HG03571 (cell line): ENCODE results near the gene ADCY2.

Experiments
- ATAC-seq: cut with Tn5 transposase; IDR thresholded peaks from one replicate; pipeline ENCODE4 v1.9.1; 2021; ENCODE audit not compliant: unreplicated experiment

Gene ADCY2

GRCh38 chr5:7500256-7500655 lies 104.3 kb downstream of the ADCY2 start:
- ATAC-seq, result no peak

DNA sequence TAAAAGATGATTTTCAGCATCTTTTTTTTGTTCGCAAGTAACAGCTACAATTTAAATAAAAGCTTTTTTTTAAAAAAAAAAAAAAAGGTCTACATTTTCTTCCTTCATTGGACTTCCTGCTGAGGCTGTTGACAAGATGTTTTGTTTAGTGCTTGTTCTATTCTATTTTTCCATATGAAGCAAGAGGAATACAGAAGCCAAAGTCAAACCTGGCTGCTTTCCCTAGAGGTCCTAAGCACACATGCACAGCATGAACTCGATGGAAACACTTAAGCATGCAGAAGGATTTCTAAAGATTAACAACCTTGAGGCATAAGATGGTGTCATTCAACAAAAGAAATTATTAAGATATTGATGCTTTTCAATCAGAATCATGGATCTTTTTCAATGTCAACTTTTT lies 105.1 kb downstream of the ADCY2 start:
- ATAC-seq, result no peak

- no peak for ATAC-seq
Observed at GRCh38 chr5:7503564-7503963, 107.6 kb downstream of the ADCY2 start.

DNA sequence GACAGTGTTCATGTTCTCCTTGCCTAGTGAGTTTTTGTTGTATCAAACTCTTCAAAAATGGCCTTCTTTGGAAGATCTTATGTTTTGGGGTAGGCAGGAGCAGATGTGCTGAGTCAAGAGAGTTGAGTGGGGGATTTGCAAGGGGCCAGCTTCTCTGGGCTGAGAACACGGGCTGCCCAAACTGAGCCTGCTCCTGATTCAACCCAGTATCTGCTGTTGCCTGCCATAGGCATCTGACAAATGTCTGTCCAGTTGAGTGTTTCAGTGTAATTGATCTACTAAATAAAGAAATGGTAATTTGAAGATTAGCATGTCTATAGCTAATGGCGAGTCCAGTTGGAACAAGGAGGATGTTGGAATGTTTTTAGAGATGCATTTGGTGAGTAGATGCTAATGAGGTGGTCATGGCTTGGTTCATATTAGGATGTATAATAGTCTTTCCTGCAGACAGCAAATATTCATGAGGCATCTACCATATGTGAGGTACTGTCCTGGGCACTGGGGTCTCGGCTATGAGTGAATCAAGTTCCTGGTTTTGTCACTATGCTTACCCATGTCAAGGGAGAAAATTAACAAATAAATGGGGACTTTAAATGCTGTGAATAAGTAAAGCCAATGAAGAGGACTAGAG lies 119.5 kb downstream of the ADCY2 start:
- no peak for ATAC-seq

- ATAC-seq, result no peak
Observed at GRCh38 chr5:7516253-7516652, 120.3 kb downstream of the ADCY2 start.

GRCh38 chr5:7517006-7517405 lies 121.1 kb downstream of the ADCY2 start:
- ATAC-seq, result no peak

GRCh38 chr5:7518947-7519560 lies 123.1 kb downstream of the ADCY2 start:
- ATAC-seq, result no peak

DNA sequence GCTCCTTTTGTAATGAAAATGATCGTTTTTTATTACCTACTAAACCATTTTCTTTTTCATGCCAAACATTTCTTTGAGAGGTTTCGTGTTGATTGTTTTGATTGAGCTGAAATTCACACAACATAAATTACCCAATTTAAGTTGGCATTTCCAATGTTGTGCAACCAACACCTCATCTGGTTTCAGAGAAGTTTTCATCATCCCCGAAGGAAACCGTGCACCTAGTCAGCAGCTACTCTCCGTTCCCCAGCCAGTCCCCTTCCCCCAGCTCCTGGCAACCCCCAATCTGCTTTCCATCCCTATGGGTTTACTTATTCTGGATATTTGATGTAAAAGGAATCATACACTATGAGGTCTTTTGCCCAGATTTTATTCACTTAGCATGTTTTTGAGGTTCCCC lies 123.6 kb downstream of the ADCY2 start:
- no peak for ATAC-seq

- ATAC-seq, result no peak
Observed at GRCh38 chr5:7529880-7530279, 133.9 kb downstream of the ADCY2 start.

DNA sequence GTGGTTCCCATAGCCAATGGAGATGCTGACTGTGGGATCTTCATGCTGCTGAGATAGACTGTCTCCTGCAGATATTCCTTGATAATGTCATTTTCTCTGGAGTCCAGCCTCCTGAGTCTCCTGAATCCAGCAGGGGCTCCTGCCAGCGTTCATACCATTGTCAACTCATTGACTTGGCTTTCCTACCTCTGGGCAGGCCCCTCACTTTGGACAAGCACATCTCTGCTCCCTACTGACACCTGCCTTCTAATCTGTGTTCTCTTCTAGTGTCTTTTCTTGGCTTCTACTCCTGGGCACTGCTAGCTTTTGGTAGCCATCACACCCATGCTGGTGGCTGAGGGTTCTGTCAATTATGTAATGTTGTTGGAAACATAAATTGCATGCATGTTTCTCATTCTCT lies 138.0 kb downstream of the ADCY2 start:
- no peak for ATAC-seq

GRCh38 chr5:7534505-7534904 lies 138.6 kb downstream of the ADCY2 start:
- no peak for ATAC-seq

- ATAC-seq, result no peak
Observed at GRCh38 chr5:7537573-7537972, 141.6 kb downstream of the ADCY2 start.

- ATAC-seq, result no peak
Observed at GRCh38 chr5:7539571-7539970, 143.6 kb downstream of the ADCY2 start.

DNA sequence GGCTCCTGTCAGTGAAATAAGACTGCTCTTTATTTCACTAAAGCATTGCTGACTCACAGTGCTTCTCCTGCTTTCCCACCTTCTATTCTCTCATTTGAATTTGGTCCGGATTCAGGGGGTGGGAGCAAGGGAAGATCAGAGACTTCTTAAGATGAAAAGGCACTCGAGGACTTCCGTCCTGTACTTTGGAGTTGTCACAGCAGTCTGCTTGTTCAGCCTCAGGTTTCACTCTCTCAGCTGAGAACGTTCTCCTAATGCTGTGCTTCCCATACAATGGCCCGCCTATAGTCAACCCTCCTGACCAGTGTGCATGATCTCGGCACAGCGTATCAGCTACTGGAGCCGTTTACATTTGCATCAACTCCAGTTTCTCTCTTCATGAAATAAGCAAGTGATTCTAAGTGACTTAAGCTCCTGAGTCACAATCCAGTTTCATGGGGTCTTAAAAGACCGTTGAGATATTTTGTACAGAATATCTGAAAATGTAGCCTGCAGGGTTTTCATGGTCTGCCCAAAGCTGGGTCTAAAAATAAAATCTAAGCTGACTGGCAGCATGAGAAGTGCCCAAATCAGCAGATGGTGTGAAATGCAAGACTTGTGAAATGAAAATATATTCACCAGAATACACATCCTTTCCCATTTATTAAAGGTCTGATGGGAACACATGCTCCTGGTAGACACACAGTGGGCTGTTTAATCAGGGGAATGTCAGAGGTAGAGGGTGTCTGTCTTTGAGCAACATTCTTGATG lies 145.0 kb downstream of the ADCY2 start:
- ATAC-seq, result no peak

DNA sequence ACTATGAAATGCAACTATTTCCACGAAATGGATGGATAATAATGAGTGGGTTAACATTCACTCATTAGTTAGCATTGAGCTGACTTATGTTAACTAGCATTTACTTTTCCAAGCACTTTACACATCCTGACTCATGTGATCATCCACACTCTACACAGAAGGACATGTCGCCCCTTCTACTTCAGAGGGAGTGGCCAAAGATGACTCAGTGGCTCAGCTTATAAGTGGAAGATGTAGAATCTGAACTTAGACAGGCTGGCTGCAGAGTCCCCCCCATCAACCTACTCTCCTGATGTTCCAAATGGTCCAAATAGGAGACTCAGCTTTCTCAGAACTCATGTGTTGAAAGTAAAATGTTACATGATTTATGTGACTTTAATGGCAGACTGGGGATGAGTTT lies 146.0 kb downstream of the ADCY2 start:
- ATAC-seq, result no peak

GRCh38 chr5:7546555-7546954 lies 150.6 kb downstream of the ADCY2 start:
- no peak for ATAC-seq

- no peak for ATAC-seq
Observed at GRCh38 chr5:7548596-7548995, 152.7 kb downstream of the ADCY2 start.

DNA sequence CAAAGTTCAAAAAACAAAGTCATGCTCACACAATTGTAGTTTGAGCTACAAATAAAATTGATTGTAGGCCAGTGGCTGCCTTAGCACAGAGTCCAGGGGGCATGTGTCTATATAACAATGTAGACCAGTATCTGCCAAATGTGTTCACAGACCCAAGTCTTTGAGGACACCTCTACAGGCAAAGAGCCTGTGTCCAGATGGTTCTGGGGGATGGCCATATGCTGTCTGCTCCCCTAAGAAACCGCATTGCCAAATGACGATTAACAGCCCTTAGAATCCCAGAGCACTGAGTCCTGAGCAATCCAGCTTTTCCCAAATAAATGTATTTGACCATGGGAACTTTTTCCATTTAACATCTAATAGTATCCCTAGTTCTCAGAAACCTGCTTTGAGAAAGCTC lies 169.6 kb downstream of the ADCY2 start:
- no peak for ATAC-seq

DNA sequence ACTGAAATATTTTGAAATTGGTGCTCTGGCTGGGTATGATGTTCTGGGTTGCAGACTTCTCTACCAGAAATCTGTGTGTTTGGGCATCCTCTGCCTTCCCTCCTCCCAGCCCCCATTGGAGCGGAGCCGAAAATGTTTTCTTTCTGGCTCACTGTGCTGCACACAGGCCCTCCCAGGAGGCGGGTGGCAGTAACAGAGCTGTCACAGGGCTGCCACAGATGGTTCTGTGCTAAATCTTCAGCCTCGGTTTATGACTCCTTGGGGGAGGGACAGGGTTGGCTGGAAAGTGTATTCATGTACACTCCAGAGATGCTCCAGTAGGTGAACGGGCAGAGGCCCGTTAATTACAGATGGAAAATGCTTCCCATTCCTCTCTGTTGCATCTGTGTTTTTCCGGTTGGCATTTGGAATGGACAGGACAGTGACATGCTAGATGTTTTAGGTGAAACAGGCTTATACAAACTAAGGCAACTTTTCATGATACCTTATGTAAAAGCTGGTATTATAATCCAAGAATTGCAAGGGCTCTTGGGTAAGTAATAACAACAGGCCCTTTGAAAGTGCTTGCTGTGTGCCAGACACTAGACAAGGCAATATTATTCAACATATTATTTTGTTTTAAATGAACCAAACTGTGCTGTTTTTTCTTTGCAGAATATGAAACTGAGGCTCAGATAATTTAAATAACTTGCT lies 180.2 kb downstream of the ADCY2 start:
- no peak for ATAC-seq

- ATAC-seq, result no peak
Observed at GRCh38 chr5:7577381-7577780, 181.4 kb downstream of the ADCY2 start.

DNA sequence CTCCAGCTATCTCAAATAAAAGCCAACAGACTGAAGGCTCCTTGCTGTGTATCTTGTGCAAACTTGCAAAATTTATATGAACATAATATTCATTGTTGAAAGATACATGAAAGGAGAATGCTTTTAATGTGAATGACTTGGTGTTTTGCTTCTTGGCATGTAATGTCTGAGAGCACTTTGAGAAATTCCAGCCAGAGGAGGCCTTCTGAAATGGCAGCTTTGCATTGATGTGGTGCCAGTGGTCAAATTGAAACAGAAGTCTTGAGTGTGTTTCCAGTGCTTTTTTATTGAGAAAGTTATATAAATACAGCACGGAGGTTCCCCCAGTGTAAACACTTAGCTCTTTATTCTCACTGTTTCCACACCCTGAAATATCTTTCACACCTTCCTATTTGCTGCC lies 182.1 kb downstream of the ADCY2 start:
- no peak for ATAC-seq

GRCh38 chr5:7584749-7585148 lies 188.8 kb downstream of the ADCY2 start:
- no peak for ATAC-seq
